Measurements from ENCODE around the gene SF1.

Gene SF1

DNA sequence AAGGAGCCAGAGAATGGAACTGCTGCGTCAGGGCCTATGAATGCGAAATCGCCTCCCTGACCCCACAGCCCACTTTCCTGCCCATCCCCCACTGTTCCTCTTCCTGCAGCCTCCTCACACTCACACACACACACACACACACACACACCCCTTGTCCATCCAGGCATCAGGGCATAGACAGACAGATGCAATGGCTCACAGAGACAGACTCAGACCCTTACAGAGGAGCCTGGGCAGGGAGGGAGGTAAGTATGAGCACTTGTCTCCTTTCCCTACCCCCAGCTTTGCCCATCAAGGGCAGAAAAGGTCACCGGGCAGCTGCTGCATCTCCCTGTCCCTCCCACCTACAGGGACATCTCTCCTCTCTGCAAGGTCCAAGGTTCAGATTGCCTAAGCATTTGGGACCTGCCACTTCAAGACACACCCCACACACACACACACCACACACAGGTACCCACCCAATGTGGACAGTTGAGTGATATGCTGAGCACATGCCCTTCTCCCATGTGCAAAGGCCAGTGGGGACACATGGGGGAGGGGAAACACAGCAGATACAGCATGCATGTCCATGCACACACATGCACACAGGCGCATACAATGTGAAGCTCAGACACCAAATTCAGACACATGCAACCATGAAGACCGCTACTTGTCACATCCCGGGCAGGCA lies 53.3 kb downstream of the SF1 start:
- DNase-seq (ENCODE audit: low read depth in 4 of 4, low spot score in 1 of 4): no peak

DNA sequence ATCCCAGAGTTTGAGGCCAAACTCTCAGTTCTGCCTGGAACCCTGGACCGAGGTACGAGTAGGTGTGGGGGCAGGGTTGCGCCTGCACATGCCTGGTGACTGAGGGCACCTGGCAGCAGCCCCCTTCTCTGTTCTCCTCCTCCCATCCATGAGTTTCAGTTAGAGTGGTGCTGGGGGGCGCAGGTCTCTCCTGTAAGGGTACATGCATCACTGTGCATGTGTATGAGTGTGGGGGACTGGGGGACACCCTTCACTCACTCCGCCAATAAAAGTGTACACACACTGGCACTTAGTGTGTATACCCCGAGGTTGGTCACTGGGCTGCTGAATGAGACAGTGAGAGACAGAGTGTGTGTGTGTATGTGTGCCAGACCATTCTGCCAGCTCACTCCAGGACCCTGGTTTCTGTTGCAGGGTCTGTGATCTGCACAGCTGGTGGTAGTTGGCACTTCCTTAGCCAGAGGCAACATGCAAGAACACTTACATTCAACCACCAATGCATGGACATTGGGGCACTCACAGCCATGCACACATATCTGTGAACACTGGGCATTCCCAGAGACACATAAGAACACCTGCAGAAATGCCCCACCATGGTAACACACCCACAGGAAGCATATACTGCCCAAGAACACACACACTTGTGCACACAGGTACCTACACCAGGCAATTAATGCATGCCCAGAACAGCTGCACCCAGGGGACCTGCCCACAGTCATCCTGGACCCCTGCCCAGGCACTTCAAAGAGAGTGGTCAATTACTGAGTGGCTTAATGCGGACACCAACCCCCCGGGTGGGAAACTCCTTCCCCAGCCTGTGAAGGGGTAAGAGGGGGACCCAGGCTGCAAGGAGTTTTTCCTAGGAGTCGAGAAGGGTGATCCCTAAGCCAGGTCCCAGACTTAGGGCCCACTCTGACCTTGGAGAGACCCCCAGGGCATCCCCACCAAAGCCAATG lies 54.2 kb downstream of the SF1 start:
- no peak for DNase-seq (ENCODE audit: low read depth in 4 of 4, low spot score in 1 of 4)

DNA sequence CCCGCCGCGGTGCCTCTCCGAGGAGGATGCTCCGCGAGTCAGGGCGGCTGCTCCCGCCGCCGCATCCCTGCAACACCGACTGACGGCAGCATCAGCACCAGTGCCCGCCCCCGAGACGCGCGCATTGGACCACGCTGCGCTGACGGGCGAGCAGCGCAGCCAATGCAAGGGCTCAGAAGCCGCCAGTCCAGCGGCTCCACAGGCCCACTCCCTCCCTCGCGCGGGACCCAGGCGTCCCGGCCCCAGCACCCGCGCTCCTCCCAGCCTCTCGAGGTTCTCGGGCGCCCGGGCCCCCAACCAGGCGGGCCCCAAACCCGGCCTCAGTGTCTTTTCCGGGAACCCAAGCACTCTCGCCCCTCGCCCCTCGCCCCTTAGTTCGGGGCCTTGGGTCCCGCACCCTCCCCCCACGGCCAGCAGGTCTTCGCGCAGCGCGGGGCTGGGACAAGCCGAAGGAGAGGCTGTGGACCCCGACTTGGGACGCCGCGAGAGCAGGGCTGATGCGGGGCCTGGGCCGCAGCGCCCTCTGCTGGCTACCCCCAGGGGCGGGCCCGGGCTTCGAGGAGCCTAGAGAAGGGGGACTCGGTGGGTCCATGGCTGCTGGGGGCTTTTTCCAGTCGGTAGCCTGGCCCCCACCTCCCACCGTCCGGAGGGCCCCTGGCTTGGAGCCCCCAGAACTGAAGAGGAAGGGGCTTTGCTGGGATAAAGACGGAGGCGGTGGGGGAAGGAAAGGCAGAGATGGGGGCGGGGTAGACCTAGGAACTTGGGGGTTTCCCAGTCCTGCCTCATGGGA lies 55.0 kb downstream of the SF1 start, which contains the start of gene NRXN2:
Gene NRXN2 (minus strand): TSS at position 81 of the 790 bp plus-strand sequence. CDS start 9,498 bp downstream, outside the sequence.
- DNase-seq (ENCODE audit: low read depth in 4 of 4, low spot score in 1 of 4): peak; percentile 72 to 84 (median 76)

DNA sequence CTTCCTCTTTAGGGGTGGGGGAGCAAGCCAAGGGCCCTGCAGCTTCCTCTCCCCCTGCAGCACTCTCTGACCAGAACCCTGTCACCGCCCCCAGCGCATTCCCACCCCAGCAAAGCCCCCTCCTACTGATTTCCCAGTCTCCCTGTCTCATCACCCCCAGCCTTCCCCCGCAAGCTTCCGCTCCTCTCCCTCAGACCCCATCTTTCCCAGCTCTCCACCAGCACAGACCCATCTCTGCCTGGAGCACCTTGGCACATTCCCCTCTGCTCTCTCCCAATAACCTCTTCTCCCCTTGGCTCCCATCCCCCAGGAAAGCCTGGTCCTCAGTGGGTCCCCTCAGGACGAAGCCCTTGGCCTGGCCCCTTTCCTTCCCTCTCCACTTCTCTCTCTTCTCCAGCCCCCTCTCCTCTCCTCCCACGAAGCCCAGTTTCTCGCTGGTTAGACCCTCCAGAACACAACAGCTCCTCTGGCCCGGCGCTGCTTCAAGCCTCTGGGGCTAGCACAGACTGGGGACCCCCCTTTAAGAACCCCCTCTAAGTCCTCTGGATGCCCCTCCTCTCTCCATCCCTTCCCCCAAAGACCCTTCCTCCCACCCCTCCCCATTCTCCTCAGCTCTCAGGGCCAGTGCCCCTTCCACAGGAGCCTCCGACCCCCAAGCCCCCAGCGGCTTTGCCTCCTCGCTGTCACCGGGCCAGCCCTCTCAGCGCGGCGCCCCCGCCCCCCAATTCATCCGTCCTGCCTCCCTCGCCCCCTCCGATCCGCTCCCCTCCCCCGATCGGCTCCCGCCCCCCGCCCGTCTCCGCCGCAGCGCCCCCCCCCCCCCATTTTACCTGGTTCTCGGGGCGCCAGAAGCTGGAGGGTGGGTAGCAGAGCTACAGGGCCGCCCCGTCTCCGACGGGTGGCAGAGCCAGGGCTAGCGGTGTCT lies 55.9 kb downstream of the SF1 start:
- no peak for DNase-seq (ENCODE audit: low read depth in 4 of 4, low spot score in 1 of 4)

DNA sequence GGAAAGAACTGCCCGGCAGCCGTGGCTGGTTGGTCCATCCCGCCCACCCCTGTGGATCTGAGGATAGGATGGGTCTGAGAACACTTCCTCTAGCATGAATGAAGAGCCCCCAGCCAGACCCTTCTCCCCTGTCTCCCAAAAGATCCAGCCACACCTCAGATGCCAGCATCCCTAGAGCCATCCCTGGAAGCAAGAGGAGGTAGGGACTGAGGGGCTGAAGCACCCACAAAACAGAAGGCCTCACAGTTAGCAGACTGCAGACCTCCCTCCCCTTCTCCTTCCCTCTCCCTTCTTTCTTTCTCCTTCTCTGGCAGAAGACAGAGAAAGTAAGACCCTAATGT lies 57.0 kb downstream of the SF1 start:
- no peak for DNase-seq (ENCODE audit: low read depth in 4 of 4, low spot score in 1 of 4)

DNA sequence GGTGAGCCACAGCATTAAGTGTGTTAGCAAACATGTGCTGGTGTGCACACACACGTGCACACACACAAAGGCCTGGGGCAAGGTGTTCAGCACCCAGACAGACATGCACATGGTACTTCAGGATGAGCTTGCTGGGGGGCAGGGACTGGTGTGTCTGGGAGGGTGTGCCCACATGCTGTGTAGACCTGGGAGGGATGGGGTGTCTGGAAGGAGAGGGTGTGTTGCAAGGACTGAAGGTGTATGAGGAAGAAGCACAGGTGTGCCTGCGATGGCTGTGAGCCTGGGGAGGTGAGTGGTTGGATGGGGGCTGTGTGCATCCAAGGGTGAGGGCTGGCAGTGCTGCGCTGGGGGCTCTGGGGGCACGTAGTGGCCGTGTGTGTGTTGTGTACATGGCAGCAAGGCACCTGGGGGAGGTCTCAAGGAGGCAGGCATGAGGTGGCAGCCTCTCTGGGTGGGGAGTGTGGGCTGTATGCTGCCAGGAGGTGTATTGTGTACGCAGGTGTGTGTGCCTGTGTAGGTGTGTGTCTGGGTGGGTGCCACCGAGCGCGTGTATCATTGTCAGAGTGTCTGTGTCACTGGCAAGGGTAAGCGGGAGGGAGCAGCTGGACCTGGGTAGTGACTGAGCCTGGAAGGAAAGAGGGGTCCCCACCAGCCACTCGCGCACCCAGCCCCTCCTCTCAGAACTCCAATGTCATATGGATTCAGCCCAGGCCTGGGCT lies 57.5 kb downstream of the SF1 start:
- no peak for DNase-seq (ENCODE audit: low read depth in 4 of 4, low spot score in 1 of 4)

DNA sequence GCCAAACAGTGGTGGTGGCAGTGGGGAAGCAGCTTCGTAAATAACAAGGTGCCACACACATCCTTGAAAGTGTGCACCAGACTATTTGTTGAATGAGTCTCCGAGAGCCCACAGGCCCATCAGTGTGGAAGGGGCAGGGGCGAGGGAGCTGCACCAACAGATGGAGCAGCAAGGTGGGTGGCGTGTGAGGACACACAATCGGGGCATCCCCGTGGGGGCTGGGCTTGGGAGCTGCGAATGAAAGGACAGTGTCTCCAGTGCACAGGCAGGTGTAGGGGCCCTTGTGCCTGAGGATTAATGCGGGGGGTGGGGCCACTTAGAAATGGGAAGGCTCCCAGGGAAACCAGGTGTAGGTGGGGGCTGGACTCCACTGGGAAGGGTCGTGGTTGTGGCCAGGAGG lies 58.2 kb downstream of the SF1 start:
- DNase-seq (ENCODE audit: low read depth in 4 of 4, low spot score in 1 of 4): no peak

DNA sequence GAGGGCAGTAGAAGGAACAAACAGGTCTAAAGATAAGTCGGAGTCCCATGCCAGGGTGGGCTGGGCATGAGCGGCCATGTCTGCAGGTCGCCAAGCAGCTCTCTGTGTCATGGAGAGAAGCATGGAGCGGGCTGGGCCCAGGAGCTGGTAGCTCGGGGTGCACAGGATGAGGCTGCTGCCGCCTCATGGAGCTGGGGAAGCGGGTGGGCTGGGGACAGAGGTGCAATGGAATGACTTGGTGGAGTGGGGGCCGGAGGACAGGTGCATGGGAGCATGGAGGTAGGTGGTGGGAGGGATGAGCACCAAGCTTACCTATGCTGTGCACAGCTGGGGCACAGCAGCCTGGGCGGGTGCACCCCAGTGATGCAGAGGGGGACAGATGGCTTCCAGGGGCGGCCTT lies 58.9 kb downstream of the SF1 start:
- DNase-seq (ENCODE audit: low read depth in 4 of 4, low spot score in 1 of 4): no peak

DNA sequence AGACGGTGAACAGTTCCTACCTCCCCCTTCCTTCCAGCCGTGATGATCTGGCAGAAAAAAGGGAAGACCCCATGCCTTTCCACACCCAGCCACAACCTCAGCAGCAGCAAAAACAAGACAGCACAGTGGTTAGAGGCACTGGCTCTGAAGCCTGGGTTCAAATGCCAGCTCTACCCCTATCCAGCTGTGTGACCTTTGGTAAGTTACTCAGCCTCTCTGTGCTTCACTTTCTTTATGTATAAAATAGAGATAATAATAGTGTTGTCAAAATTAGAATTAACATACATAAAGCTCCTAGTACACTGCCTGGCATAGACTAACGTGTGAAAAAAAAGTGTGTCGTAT lies 59.6 kb downstream of the SF1 start:
- no peak for DNase-seq (ENCODE audit: low read depth in 4 of 4, low spot score in 1 of 4)

DNA sequence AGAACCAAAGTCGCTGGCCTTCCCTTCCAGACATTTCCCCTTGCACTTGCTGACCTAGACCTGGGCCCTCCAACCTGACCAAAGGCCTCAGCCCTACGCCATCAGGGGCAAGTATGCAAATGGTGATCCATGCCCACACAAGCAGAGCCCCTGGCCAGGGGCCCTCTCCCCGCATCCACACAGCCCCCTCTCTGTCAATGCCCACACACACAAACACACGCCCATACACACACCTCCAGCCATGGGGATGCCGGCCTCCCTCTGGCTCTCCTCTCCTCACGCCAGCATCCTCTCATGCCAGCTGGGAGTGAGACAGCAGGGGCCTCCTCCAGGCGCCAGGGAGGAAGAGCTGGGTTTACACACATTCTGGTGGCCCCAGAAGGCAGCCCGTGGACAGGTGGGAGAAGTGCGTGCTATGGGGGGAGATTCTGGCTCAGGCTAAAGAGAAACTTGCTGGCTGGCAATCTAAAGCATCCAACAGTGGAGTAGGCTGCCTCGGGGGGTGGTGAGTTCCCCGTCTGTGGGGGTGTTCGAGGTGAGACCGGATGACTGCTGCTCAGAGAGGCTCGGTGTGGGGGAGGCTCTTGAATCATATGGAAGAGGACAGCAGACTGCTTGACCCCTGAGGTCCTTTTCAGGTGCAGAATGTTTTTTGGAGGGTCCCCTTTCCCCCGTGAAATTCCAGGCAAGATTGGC lies 60.1 kb downstream of the SF1 start:
- DNase-seq (ENCODE audit: low read depth in 4 of 4, low spot score in 1 of 4): no peak

DNA sequence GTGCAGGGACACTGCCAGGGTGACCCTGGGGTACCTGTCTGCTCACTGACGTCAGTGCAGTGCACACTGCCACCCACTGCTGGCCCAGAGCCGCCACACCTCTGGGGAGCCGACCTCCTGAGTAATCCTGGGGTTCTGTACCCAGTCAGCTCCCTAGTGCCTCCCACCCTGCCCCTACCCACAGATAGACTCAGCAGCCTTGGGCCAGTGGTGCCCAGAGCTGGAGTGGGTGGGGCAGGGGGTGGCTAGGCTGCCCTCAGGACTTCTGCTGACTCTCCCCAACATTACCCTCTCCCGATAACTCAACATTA lies 61.1 kb downstream of the SF1 start:
- no peak for DNase-seq (ENCODE audit: low read depth in 4 of 4, low spot score in 1 of 4)

DNA sequence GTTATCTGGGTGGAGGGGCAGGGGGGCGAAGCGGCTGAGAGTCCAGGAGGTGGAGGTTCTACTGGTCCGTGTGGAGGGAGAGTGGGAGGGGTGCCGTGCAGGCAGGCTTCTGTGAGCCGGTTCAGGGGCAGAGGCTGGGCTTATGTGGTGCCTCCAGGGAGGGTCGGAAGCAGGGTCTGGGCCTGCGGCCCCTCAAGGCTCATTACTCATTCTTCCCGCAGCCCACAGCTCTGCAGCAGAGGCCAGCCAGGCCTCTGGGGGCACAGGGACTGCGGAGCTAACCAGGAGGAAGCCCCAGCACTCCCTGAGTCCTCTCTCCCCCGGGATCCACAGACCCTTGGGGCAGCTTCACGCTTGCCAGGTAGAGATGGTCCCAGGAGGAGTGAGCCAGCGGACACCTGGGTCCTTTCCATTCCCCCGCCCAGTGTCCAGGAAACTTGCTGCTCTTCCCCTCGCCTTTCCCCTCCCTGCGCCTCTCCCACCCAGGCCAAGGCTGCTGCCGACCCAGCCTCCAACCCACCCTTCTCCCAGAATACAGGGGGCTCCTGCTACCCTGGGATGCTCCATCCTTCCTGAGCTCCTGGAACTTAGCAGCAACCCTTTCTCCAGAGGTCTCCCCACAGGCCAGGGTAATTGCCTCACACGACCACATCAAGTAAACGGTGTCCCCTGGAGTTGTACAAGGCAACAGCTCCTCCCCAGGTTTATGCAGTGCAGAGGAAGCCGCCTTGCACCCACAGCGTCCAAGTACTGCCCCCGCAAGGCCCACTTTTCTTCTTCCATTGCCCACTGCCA lies 61.7 kb downstream of the SF1 start:
- DNase-seq (ENCODE audit: low read depth in 4 of 4, low spot score in 1 of 4): no peak

DNA sequence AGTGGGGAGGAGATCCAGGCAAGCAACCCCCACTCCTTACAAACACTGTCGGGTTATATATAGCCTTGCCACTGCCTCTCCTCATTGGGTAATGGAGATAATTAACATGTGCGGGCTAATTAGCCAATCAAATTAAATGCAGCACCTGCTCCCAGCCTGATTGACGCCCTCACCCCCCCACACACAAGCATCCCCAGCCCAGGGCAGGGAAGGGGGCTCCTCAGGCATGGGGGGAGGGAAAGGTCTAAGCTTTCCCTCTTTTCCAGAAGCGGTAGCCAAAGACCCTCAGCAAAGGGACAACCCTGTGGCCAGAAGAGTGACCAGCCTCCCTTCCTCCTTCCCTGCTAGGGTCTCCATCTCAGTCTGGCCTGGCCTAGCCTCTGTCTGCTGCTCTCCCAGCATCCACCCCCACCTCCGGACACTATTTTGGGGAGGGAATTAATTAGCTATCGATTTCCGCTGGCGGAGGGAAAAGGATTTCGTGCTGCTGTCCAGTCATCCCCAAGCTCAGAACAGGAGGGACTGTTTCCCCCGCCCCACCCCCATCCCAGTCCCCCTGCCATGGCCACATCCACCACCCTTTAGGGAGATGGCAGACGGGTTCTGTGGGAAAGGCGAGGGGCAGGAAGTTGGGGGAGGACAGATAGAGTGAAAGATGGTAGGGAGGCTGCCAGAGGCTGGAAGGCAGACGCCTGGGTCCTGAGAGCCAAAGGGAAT lies 62.4 kb downstream of the SF1 start:
- DNase-seq (ENCODE audit: low read depth in 4 of 4, low spot score in 1 of 4): no peak

DNA sequence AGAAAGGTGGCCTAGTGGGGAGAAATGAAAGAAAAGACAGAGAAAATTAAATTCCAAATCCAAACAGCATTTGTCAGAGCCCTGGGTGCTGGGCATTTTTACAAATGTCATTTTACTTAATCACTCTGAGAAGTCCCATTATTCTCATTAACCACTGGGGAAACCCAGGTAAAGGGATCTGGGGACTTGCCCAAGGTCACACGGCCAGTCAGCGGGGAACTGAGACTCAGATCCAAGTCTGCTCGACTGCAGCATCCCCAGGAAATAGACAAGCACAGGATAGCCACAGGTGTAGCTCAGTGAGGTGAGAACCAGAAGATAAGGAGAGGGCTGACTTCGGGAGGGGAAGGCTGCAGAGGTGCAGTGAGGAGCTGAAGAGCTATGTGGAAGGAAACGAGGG lies 63.2 kb downstream of the SF1 start:
- DNase-seq (ENCODE audit: low read depth in 4 of 4, low spot score in 1 of 4): no peak

DNA sequence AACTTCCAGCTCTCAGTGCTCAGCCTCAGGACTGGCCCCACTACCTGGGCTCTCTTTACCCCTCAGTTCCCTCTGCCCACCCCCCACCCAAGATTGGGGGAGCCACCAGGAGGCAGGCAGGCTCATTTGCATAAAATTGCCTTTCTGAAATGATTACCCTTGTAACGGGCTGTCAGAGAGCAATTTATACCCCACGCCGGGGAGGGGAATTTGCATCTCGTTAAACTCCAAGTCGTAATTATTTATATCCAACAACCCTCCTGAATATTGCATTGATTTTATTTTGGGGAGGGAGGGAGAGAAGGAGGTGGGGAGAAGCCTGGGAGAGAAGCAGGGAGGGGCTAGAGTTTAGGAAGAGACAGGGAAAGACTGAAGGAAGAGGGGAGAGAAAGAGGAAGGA lies 63.7 kb downstream of the SF1 start:
- DNase-seq (ENCODE audit: low read depth in 4 of 4, low spot score in 1 of 4): no peak
